Stimulated activated CD4-positive, alpha-beta T cell treated with anti-CD3 and anti-CD28 coated beads, Interleukin-12 subunit alpha, Interleukin-12 subunit beta, amount 100 ng/mL, for 4 hours (primary cell): ENCODE data around the gene C8G.

Experiments used
- DNase-seq: peaks from one replicate; pipeline ENCODE4 v3.0.0-alpha.2; 2020

Gene C8G

DNA sequence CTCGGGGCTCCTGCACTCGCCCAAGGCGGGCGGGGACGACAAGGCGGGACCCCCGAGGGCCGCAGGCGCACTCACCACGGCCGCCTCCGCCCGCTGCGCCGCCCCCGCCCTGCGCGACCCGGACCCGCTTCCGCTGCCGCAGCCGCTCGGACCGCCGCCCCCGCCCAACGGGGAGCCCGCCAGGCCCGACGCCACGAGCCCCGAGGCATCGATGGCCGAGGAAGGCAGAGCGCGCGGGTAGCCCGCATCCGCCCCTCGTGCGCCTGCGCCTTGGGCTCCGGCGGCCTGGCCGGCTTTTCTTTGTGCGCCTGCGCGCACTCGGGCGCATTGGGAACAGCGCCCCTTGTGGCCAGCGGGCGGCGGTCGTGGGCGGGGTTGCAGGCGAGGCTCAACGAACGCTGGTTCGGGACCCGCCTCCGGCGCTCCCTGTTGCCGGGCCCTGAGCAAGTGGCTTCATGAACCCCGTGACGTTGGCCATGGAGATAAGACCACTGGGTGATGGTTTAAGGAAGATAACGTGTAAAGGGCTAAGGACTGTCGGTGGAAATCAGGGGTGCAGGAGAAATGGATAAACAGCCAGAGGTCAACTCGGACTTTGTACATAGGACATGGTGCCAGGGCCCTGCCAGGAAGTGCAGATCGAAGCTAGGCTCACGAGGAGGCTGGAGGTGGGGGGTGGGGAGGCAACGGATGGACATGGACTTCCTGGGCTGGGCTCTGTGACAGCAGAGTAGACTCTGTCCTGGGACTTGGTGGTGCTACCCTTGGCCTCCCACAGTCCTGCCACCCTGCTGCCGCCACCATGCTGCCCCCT, at the start of gene C8G, which contains the start of gene FBXW5:
Gene C8G, plus strand, starts transcription at position 725 of the 814 bp plus-strand sequence. Its CDS starts 78 bp downstream, at position 803.
Gene FBXW5, minus strand, starts transcription at position 220 of the 814 bp plus-strand sequence. CDS start 655 bp downstream, outside the sequence.
- DNase-seq, result peak; percentile 94

DNA sequence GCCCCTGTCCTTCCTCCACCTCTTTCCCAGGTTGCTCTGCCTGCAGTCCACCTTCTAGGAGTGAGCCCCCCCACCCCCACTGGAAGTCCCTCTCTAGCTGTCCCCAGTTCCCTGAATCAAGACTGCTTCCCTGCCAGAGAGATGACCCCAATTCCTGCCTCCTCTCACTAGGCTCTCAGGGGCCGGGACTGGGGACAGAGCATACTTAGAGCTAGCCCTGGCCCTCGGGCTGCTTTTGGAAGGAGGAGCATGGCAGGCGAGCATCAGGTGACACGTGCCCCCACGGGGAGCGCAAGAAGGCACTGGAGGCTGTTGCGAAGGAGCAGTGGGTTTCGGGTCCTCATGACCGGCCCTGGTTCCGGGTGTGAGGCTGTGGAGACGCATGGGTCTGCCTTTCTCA, 49.0 kb upstream of the C8G start:
- DNase-seq, result no peak

DNA sequence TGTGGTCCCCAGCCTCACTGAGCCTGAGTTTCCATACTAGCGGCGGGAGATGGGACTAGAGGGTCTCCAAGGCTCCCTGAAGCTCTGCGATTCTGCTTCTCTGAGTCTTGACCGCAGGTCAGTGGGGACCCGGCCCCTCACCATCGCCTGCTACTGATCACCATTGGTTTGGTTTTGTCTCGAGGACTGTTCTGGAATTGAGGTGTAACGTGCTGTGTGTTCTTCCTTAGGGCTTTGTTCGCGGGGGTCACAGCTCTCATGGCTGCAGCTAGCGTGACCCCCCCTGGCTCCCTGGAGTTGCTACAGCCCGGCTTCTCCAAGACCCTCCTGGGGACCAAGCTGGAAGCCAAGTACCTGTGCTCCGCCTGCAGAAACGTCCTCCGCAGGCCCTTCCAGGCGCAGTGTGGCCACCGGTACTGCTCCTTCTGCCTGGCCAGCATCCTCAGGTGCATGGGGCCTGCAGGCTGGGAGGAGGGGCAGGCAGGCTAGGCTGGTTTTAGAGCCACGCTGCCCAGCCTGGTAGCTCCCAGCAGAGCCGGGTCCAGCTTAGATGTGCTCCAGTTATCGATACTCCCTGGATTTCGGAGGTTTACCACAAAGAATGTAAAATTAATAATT, 46.5 kb upstream of the C8G start:
- DNase-seq, result no peak

DNA sequence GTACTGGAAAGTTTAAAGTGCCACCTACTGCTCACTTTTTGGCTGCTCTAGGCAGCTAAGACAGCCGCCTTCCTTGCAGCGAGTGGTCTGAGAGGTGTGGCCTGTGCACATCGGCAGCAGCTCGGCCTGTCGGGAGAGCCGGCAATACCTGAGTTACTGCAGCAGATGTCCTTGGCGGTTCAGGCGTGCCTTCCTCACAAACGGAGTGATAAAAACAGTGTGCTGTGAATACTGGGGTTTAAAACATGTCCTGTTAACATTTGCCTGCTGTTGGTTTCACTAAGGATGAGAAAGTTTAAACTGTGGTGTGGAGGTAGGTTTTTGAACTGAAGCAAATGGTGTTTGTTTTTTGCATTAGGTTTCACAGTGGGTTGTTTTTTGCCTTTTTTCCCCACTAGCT, 45.8 kb upstream of the C8G start:
- DNase-seq, result no peak

DNA sequence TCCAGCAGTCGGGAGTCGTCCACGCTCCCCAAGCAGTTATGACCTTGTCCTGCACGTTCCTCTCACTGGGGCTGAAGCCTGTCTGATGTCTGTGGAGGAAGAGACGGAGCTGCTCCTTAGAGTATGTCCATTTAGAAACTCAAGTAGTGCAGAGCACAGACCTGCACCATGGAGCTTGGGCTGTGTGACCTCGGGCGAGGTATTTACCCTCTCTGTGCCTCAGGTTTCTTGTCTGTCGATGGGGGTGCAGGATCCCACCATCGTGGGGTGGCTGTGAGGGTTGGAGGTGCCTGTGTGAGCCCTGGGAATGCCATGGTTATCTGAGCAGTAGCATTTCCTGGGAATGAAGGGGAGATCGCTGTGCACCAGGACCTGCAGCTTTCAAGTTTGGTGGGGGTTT, 44.5 kb upstream of the C8G start:
- DNase-seq, result no peak

DNA sequence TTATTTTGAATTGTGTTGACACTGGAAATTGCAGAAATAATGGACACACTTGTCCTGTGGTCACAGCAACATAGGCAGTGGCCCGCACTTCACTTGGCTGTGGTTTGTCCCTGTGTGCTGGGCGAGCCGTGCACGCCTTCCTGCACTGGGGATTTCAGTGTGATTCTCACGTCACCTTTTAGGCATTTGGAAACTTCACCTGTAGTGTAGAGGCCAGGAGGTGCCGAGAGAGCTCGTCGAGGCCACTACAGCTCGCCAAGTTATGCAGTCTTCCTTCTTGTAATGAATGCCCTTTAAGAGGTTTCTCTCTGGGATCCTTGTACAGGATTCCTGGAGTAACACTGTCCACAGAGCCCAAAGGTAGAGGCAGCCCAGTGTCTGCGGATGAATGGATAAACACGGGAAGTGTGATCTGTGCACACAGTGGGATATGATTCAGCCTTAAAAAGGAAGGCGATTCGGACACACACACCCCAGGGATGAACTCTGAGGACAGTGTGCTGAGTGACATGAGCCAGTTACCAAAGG, 44.0 kb upstream of the C8G start:
- no peak for DNase-seq

DNA sequence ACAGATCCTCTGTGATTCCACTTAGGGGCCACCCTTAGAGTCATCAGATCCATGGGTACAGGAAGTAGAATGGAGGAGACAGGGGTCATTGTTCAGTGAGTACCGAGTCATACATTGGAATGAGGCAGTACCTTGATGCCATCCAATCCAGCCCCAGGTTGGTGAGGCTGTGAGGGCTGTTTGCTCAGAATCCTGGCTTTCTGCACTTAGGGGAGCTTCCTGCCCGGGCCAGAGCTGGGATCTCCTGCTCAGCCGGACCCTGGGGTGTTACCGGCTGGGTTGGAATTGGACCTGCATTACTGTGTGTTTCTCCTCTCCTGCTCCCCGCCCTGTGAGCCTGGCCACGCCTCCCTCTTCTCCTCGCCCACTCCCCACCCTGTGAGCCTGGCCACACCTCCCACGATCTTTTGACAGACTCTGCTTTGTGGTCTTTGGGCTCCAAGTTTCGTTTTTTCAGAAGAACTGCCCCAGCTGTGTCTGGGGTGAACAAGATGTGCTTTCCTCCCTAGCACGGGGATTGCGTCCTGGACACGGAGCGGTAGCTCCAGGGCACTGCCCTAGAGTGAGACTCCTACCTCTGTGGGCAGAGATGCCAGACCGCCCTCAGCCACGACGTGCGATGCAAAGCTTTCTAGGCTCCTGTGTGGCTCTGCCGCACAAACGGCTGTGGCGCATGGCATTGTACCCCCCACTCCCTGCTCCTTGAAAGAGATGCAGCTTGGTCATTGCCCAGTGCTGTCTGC, 43.4 kb upstream of the C8G start:
- DNase-seq, result peak; percentile 70

DNA sequence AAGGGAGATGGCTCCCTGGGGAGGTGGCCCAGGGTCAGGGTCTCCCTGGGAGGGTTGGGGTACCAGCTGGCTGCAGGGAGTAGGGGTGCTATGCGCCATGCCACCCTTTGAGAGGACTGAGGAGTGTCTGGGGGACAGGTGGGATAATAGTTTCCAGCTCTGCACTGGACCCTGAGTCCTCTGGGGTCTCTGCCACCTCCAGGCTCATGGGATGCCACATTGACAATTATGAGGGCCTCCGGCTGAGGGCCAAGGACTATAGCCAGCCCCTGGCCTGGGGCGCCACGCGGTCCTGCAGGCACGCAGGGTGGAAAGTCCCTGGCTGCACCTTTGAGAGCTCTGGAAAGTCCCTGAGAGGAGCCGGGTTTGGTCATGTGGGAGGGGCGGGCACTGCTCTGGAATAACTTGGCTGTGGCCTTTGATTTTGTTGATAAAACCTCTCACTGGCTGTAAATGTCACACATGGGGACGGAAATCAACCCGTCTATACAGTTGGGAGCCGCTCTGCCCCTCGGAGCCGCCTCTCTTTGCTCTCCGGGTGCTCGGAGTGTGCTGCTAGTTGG, 42.7 kb upstream of the C8G start:
- peak; percentile 79 for DNase-seq

DNA sequence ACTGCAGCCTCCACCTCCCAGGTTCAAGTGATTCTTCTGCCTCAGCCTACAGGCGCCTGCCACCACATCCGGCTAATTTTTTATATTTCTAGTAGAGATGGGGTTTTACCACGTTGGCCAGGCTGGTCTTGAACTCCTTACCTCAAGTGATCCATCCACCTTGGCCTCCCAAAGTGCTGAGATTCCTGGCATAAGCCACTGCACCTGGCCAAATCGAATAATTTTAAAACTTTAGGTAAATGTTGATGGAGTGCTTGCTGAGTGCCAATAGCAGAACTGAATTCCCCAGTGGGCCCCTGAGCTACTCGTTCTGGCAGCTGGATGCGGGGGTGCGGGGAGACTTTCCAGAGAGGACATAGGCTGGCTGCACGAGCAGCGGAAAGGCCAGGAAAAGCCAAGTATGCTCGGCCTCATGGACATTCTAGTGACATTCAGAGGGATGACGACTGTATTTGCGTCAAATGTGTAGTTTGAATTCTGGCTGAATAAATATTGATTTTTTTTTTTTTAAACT, 41.9 kb upstream of the C8G start:
- no peak for DNase-seq

DNA sequence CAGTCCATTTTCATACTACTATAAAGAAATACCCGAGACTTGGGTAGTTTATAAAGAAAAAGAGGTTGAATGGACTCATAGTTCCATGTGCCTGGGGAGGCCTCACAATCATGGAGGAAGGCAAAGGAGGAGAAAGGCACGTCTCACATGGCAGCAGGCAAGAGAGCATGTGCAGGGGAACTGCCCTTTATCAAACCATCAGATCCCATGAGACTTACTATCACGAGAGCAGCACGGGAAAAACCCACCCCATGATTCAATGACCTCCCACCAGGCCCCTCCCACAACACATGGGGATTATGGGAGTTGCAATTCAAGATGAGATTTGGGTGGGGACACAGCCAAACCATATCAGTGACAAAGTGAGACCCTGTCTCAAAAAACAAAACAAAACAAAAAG, 38.8 kb upstream of the C8G start:
- no peak for DNase-seq

DNA sequence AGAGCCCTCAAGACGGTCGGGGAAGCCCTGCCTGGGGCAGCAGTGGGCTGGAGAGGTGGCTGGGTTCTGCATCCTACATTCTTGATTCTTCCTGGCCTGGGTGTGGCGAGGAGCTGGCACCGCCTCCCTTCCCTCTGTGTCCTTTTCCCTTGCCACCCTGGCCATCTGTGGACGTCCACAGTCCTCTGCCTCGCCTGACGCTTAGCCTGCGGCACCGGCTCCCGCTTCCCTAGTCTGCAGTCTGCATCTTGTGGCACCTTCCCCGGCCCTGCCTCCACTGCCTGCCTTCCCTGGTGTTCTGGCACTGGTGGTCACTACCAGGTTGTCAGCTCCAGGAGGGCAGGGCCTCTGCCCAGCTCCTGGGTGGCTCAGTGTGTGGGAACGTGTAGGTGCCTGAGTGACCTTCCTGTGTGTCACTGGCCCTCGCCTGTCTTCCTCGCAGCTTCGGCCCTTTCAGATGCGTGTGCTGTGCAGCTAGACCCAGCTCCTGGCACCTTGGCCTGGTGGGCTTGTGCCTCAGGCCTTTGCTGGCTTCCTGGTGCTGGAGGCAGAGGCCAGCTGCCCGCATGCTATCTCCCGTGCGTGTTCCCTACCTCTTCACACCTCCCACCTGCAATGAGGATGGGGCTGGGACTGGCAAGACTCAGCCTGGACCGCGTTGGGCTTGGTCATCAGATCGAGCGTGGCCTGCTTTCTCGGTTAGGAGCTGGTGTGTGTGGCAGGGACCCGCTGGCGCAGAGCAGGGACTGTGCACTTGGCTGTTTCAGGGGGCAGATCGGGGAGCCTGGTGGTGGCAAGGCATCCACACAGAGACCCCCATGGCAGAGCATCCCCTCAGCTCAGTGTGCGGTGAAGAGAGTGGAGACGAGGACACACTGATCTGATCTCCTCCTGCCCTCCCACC, 37.8 kb upstream of the C8G start:
- DNase-seq, result no peak

DNA sequence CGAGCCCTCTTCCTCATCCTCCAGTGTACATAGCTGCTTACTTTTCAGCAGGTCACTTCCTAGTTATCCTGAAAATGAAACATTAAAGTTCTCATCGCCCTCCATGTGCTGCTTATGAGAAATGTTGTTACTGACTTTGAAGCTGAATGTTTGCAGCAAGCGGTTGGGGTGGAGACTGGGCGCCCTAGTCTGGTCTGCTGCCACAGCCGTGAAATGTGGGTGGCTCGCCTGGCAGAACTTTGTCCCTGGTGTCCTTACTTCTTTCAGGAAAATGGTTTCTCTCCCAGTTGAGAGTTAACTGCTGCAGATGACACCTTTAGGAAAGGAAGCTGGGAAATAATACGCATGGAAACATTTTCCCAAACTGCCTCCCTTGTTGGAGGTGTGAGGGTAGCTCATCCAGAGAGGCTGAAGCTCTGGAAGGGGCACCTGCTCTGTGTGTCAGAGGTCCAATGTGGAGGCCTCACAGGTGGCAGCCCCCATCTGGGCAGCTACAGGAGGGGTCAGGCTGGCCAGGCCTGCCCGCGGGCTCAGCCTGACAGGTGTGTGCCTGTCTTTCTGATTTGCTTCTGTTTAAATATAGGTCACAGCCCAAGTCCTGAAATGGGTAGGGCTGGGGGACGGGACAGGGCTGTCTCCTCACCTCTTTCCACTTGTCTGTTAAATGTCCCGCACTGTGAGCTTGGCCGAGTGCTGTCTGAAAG, 34.7 kb upstream of the C8G start:
- no peak for DNase-seq

DNA sequence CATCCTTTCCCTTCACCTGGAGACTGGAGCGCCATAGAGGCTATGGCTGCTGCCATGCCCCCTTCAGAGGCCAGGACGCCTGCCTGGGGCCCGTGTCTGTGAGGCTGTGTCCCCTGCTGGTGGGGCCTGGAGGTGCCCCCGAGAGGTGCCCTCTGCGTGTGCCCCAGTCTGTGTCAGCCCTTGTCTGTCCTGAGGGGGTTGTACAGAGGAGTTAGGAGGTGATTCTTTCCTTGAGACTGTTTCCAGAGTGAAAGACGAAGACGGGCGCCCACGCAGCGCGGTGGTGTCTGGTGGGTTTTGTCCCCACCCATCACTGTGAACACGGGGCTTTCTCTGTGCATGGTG, 34.2 kb upstream of the C8G start:
- DNase-seq, result no peak

DNA sequence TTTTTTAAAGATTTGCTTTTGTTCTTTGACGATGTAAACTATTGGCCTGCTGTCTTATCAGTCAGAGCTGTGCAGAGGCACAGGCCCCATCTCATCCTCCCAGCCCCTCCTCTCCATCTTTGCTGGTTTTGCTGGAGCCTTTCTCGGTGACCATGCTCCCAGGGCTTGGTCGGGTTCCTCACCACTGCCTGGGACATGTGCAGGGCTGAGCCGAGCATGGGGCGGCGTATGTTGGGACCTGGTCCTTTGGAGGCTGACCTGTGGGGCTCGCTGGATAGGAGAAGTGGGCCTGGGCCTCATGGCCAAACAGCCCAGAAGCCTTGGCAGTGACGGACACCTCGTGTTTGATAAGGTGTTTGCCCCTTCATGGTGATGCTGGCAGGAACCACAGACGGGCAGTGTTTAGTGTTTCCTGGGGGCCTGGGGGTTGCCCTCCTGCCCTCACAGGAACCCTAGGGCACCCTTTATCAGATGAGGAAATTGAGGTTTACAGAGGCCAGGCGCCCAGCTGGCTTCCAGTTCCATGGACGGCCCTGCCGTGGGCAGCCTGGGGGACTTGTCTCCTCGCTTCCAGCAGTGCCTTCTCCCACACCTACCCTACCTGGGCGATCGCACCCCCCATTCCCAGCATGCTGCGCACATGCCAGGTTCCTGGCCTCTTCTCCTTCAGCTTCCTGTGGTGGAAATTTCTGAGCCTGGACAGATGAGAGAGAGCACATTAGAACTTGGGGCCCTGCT, 31.2 kb upstream of the C8G start:
- no peak for DNase-seq

DNA sequence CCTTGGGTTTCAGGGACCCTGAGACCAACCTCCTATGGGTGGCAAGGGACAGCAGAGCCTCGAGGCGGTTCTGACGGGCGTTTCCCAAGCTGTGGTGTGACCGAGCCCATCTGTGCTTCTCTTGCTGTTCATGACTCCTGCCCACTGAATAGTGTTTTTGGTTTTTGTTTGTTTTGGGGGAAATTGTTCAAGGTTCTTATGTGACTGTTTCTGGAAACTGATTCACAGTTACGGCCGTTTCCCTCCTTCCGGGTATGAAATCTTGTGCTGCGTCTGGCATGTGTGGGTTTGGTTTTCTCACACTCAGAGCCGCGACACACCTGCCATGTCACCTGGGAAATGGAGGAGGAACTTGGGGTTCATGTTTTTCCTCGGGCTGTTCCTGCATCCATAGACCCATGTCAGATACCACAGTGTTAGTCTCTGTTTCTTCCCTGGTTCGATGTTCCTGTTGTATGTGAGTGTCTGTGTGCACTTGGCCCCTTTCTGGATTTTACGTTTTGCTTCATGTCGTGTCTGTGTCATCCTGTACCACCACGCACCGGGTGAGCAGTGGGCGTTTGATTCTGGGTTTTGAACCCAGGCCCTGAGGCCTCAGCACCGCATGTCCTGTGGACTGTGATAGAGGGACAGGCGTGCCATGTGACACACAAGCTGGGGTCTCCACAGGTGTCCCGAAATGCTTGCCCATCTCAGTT, 29.3 kb upstream of the C8G start:
- DNase-seq, result no peak

DNA sequence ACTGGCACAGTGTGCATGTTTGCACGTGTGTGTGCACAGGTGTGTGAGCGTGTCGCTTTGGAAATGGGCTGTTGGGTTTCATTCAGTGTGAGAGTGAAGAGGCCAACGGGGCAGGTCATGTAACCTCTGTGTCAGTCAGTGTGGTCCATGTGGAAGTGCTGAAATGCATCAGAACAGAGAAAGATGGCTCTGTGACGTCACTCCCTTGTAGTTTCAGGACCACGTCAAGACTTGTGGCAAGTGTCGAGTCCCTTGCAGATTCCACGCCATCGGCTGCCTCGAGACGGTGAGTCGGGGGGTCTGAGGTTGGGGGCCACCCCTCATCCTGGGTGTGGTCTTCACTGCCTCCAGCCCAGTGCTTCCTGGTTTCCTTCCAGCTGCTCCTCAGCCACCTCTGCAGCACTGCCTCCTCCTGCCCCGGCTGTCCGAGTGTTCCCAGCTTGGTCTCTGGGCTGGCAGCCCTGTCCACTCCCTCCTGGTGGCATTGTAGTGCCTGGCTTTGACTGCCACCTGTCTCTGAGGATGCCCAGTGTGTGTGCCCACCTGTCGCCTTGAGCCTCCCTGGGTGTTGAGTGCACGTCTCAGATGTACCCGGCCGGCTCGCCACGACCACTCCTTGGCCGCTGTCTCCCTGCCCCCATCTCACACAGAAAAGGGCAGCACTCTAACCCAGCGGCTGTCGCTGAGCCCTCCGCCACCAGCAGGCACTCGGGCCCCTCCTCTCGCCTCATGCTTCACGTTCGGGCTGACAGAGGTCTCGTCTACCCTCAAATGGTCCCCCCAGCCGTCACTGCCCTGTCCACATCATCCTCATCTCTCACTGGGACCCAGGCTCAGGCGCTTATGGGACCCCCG, 28.5 kb upstream of the C8G start:
- no peak for DNase-seq

DNA sequence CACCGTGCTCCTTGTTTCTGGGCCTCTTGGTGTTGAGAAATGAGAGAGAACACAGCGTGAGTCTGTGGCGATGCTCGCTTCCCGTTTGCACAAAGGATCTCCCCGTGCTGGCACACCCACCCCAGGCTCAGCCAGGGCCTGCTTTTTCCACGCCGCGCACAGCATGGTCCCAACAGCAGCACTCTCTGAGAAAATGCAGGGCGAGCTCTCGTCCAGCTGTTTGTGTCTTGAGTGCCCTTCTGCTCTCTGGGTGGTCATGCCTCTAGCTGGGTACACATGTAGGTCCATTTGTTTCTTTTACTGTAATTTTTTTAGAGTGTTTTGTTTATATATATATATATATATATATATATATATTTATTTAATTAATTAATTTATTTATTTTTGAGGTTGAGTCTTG, 27.1 kb upstream of the C8G start:
- DNase-seq, result no peak

DNA sequence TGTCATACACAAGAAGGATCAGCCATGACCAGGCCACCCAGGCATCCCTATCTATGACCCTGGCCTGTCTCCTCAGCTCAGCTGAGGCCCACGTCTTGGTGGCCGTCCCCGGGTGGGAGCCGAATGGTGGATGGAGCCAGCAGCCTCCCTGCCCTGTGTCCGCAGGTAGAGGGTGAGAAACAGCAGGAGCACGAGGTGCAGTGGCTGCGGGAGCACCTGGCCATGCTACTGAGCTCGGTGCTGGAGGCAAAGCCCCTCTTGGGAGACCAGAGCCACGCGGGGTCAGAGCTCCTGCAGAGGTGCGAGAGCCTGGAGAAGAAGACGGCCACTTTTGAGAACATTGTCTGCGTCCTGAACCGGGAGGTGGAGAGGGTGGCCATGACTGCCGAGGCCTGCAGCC, 25.0 kb upstream of the C8G start:
- DNase-seq, result no peak

DNA sequence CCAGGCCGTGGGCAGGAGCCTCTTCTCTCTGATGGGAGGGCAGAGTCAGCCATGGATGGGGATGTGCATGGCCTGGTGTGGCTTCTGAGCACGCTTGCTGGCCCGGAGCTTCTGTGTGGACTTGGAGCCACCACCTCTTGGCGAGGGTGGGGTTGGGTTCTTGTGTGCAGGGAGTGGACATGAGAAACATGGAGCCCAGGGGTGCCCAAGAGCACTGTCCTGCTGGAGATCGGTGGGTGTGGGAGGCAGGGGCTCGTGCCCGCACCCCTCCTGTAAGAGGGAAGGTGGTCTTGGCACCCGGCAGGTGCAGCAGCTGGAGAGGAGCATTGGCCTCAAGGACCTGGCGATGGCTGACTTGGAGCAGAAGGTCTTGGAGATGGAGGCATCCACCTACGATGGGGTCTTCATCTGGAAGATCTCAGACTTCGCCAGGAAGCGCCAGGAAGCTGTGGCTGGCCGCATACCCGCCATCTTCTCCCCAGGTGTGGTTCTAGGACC, 24.3 kb upstream of the C8G start:
- DNase-seq, result no peak
